Measurements from ENCODE around the gene OR52K1. TPM values are rescaled to one million over a fixed set of nuclear protein-coding genes. Genes with fewer than 3 reads are reported as not detected.

The OR52K1 gene
- total and polyA plus RNA-seq, 8 donors: 0.09 to 0.86 (median 0.27) TPM

DNA sequence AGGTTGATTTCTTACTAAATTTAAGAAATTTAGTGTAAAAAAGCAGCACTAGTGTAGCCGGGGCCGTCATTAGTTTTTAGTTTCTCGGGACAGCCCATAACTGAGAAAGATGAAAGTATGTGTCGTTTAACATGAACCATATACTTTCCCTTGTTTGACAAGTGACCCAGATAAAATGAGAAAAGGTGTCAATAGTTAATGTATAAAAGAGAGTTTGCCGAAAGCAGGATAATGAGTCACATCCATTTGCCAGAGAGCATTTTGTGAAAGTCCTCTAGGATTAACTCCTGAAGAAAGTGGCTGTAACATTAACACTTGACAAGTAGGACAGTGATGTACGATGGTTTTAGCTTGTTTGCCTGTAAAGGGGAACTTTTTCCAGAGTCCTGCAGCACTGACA lies 13.5 kb downstream of the OR52K1 start:
- peaks cover 0 to 10% of the 10 kb centered on the region in 2 donors for H3K27me3 ChIP-seq
- H3K27ac ChIP-seq: no peak overlapping the region
- no peak overlapping the region for H3K4me3 ChIP-seq
- DNase-seq (no peak), ATAC-seq (no peak)
- no peaks in the 10 kb centered on the region for H3K9me3 ChIP-seq
- no peaks in the 10 kb centered on the region for H3K36me3 ChIP-seq
- TF ChIP-seq, protein P1, sequence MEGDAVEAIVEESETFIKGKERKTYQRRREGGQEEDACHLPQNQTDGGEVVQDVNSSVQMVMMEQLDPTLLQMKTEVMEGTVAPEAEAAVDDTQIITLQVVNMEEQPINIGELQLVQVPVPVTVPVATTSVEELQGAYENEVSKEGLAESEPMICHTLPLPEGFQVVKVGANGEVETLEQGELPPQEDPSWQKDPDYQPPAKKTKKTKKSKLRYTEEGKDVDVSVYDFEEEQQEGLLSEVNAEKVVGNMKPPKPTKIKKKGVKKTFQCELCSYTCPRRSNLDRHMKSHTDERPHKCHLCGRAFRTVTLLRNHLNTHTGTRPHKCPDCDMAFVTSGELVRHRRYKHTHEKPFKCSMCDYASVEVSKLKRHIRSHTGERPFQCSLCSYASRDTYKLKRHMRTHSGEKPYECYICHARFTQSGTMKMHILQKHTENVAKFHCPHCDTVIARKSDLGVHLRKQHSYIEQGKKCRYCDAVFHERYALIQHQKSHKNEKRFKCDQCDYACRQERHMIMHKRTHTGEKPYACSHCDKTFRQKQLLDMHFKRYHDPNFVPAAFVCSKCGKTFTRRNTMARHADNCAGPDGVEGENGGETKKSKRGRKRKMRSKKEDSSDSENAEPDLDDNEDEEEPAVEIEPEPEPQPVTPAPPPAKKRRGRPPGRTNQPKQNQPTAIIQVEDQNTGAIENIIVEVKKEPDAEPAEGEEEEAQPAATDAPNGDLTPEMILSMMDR (IDR thresholded peaks at IDR 0.05): no peak
- intact Hi-C loops (cut with DNase I): no loop called here
- H3K4me1 ChIP-seq: peaks cover 0 to 8% of the 10 kb centered on the region in 2 donors

DNA sequence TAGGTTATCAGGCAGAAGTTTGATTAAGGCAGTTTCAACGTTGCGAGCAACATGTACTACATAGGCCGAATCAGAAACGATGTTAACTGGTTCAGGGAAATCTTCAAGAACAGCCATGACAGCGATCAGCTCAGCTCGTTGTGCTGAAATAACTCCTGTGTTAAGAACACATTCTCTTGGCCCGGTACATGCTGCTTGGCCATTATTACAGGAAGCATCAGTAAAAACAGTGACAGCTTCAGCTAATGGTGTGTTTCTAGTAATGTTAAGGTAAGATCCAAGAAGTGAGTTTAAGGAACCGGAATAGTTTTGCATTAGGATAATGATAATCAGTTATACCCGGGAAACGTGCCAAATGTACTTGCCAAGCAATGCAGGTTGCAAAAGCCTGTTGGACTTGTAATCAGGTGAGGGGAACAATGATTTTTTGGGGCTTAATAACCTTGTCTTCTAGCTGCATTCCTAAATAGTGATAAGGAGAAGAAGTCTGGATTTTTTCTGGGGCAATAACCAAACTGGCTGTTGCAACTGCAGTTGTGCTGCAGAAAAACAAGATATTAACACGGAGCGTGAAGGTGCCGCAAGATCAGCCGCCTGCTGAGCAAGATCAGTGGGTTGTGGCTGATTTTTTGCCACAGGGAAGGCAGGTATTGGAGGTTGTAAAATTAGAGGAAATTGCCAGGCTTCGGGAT lies 14.3 kb downstream of the OR52K1 start:
- no peak for ATAC-seq
- Histone ChIP-seq H3K9me3 (no peaks in the 10 kb centered on the region), H3K4me1 (peaks cover 0 to 8% of the 10 kb centered on the region in 2 donors), H3K4me3 (no peak overlapping the region), H3K27me3 (peaks cover 0 to 10% of the 10 kb centered on the region in 2 donors), H3K27ac (no peak overlapping the region), H3K36me3 (no peaks in the 10 kb centered on the region)
- intact Hi-C loops (cut with DNase I): no loop called here
- DNase-seq: peak in 1 of 4 donors; percentile 12
- TF ChIP-seq, protein P1 (IDR thresholded peaks at IDR 0.05): no peak

DNA sequence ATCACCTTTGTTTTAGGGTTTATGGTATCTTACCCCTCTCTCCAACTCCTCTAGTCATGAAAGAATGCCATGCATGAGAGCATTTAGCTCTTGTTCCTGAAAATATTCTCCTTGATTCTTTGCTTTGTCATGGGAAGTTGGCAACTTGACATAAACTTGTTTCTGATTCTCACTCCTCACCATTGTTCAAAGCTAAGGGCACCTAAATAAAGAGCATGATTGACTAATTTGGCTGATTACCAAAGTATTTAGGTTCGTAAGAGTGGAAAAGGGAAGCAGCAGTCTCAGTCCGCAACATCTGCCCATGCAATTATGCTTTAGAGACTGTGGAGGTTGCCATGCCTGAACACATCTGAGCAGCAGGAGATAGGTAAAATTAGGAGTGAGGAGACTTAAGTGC lies 26.4 kb downstream of the OR52K1 start:
- TF ChIP-seq, protein P1 (IDR thresholded peaks at IDR 0.05): no peak
- Histone ChIP-seq H3K27ac (no peak overlapping the region), H3K36me3 (no peaks in the 10 kb centered on the region), H3K4me3 (no peak overlapping the region), H3K9me3 (no peaks in the 10 kb centered on the region), H3K4me1 (no peaks in the 10 kb centered on the region), H3K27me3 (no peaks in the 10 kb centered on the region)
- intact Hi-C loops (cut with DNase I): no loop called here
- ATAC-seq (no peak), DNase-seq (no peak)

DNA sequence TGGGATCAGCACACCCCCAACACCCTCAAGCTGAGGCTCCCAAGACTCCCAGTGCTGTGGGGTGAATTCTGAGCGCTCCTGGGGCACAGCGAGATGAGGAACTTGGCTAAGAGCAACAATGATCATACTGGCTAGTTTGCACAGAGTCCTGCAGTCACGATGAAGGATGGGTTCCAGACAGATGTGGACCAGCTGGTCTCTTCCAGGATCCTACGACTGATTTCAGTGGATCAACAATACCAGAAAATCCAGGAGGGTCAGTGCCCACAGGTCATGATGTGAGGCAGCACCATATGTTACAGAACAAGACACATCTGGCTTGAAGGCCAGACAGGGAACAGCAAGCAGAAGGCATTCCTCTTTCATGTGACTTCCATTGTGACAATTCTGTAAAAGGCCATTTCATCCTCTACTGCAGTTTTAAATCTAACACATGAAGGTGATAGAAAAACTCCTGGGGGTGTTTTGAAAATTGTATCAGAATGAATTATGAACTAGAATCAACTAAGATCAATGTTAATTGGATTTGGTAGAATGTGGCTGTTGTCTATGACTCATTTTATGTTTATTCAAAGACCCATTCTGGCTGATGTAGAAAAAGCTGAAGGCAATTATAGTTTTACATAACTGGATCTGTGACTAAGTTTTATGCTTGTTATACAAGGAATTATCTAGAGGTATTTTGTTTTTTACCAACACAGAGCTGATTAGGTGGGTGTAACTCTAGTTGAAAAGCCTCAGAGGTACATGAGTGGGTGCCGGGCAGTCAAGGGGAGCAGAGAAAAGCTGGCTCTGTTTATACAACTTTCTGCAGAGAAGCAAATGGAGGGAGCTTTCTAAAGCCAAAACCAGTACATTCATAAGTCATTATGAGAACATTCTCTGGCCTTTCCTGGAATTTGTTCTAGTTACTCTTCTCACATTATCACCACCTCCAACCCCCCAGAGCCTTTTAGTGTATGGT lies 29.1 kb downstream of the OR52K1 start:
- H3K4me3 ChIP-seq: no peak overlapping the region
- H3K4me1 ChIP-seq: no peaks in the 10 kb centered on the region
- ATAC-seq (peak; percentile 19), DNase-seq (peak in 1 of 4 donors; percentile 36)
- intact Hi-C loops (cut with DNase I): no loop called here
- H3K36me3 ChIP-seq: no peaks in the 10 kb centered on the region
- TF ChIP-seq, protein P1 (IDR thresholded peaks at IDR 0.05): no peak
- H3K9me3 ChIP-seq: no peaks in the 10 kb centered on the region
- H3K27ac ChIP-seq: peak overlapping the region in 1 of 2 donors; percentile 29
- H3K27me3 ChIP-seq: no peaks in the 10 kb centered on the region

DNA sequence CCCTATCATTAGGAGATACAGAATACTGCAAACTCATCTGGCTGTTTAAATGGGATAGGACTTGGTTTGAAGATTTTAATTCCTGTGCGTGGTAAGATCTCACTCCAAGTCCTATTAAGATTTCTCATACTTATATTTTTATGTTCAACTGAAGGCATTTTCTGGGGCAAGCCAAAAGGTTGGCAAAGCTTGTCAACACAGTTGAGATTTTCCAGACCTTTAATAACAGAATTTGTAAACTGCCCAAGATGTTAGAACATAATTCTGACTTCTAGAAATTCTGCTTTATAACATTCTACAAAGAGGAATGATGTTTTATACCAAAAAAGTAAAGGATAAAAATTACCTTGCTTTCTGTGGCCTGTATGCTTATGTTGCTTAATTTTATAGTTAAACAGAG lies 31.8 kb downstream of the OR52K1 start:
- TF ChIP-seq, protein P1 (IDR thresholded peaks at IDR 0.05): no peak

More for the DNA sequence above, 31.8 kb downstream of the OR52K1 start:
- intact Hi-C loops (cut with DNase I): no loop called here
- H3K27me3 ChIP-seq: no peaks in the 10 kb centered on the region
- no peak overlapping the region for H3K4me3 ChIP-seq
- no peaks in the 10 kb centered on the region for H3K36me3 ChIP-seq
- no peak overlapping the region for H3K27ac ChIP-seq
- H3K4me1 ChIP-seq: no peaks in the 10 kb centered on the region
- no peaks in the 10 kb centered on the region for H3K9me3 ChIP-seq
- DNase-seq (no peak), ATAC-seq (no peak)
